HG02981 (cell line): ENCODE data around the gene AKAP6.

Source experiments
- ATAC-seq: cut with Tn5 transposase; IDR thresholded peaks from one replicate; pipeline ENCODE4 v1.9.1; 2021; ENCODE audit warnings: mild to moderate bottlenecking, moderate library complexity; ENCODE audit not compliant: unreplicated experiment

Gene AKAP6

GRCh38 chr14:32472512-32473463 is 143.7 kb downstream of the AKAP6 start:
- ATAC-seq = no peak

GRCh38 chr14:32473464-32473855 is 144.4 kb downstream of the AKAP6 start:
- no peak for ATAC-seq

- no peak for ATAC-seq
Measured at GRCh38 chr14:32474478-32475195, 145.5 kb downstream of the AKAP6 start.

- ATAC-seq = no peak
Measured at GRCh38 chr14:32476532-32476931, 147.4 kb downstream of the AKAP6 start.

GRCh38 chr14:32477396-32477795 is 148.3 kb downstream of the AKAP6 start:
- no peak for ATAC-seq

GRCh38 chr14:32478050-32478449 is 149.0 kb downstream of the AKAP6 start:
- no peak for ATAC-seq

- no peak for ATAC-seq
Measured at GRCh38 chr14:32480337-32480736, 151.2 kb downstream of the AKAP6 start.

- ATAC-seq = no peak
Measured at GRCh38 chr14:32481707-32482106, 152.6 kb downstream of the AKAP6 start.

GRCh38 chr14:32491416-32492016 is 162.4 kb downstream of the AKAP6 start:
- ATAC-seq = no peak

GRCh38 chr14:32492457-32492856 is 163.4 kb downstream of the AKAP6 start:
- no peak for ATAC-seq

- ATAC-seq = no peak
Measured at GRCh38 chr14:32494609-32495434, 165.7 kb downstream of the AKAP6 start.

- ATAC-seq = no peak
Measured at GRCh38 chr14:32495435-32495734, 166.3 kb downstream of the AKAP6 start.

- ATAC-seq = no peak
Measured at GRCh38 chr14:32497248-32497647, 168.2 kb downstream of the AKAP6 start.

GRCh38 chr14:32507029-32507984 is 178.2 kb downstream of the AKAP6 start:
- no peak for ATAC-seq

GRCh38 chr14:32508281-32508680 is 179.2 kb downstream of the AKAP6 start:
- no peak for ATAC-seq

GRCh38 chr14:32509632-32510187 is 180.6 kb downstream of the AKAP6 start:
- ATAC-seq = no peak

GRCh38 chr14:32510815-32511214 is 181.7 kb downstream of the AKAP6 start:
- ATAC-seq = no peak

- no peak for ATAC-seq
Measured at GRCh38 chr14:32512348-32512747, 183.2 kb downstream of the AKAP6 start.

GRCh38 chr14:32512813-32513212 is 183.7 kb downstream of the AKAP6 start:
- ATAC-seq = no peak
